Brain pericyte (primary cell): ENCODE data around the gene SMAD7.

Experiments used
- DNase-seq: peaks from one replicate; pipeline ENCODE4 v3.0.0-alpha.2; 2012; ENCODE audit warnings: low read depth, low spot score

SMAD7 gene

GRCh38 chr18:48915626-48916425 is 34.9 kb downstream of the SMAD7 start:
- no peak for DNase-seq

- DNase-seq = no peak
Observed at GRCh38 chr18:48914581-48915251, 36.0 kb downstream of the SMAD7 start.

GRCh38 chr18:48913775-48914174 is 37.0 kb downstream of the SMAD7 start:
- DNase-seq = no peak

GRCh38 chr18:48913201-48913600 is 37.6 kb downstream of the SMAD7 start:
- DNase-seq = no peak

GRCh38 chr18:48910972-48911545 is 39.7 kb downstream of the SMAD7 start:
- no peak for DNase-seq

GRCh38 chr18:48909721-48910120 is 41.0 kb downstream of the SMAD7 start:
- DNase-seq = no peak

- no peak for DNase-seq
Observed at GRCh38 chr18:48908916-48909315, 41.8 kb downstream of the SMAD7 start.

GRCh38 chr18:48905513-48905912 is 45.3 kb downstream of the SMAD7 start:
- DNase-seq = no peak

GRCh38 chr18:48904847-48905394 is 45.8 kb downstream of the SMAD7 start:
- DNase-seq = no peak

GRCh38 chr18:48904091-48904490 is 46.7 kb downstream of the SMAD7 start:
- no peak for DNase-seq

GRCh38 chr18:48902856-48903601 is 47.7 kb downstream of the SMAD7 start:
- peak; percentile 79 for DNase-seq

GRCh38 chr18:48902023-48902855 is 48.5 kb downstream of the SMAD7 start:
- DNase-seq = peak; percentile 82

GRCh38 chr18:48901145-48902022 is 49.4 kb downstream of the SMAD7 start:
- no peak for DNase-seq

GRCh38 chr18:48900469-48900868 is 50.3 kb downstream of the SMAD7 start:
- no peak for DNase-seq

GRCh38 chr18:48899558-48900174 is 51.1 kb downstream of the SMAD7 start:
- no peak for DNase-seq

- DNase-seq = no peak
Observed at GRCh38 chr18:48898521-48898920, 52.2 kb downstream of the SMAD7 start.

GRCh38 chr18:48897531-48897930 is 53.2 kb downstream of the SMAD7 start:
- DNase-seq = no peak

GRCh38 chr18:48896875-48897511 is 53.8 kb downstream of the SMAD7 start:
- no peak for DNase-seq

GRCh38 chr18:48896326-48896874 is 54.4 kb downstream of the SMAD7 start:
- DNase-seq = no peak
